ENCODE measurements around the gene CTAGE15. TPM values are rescaled to one million over a fixed set of nuclear protein-coding genes. Genes with fewer than 3 reads are reported as not detected.
"Not testable (repeated sequence)": the region's sequence is repeated elsewhere in the genome, so short reads cannot be mapped to it uniquely, and the experiment has no call there.

Gene CTAGE15
- total RNA-seq, 1 experiment from 2014 or later, result not detected

DNA sequence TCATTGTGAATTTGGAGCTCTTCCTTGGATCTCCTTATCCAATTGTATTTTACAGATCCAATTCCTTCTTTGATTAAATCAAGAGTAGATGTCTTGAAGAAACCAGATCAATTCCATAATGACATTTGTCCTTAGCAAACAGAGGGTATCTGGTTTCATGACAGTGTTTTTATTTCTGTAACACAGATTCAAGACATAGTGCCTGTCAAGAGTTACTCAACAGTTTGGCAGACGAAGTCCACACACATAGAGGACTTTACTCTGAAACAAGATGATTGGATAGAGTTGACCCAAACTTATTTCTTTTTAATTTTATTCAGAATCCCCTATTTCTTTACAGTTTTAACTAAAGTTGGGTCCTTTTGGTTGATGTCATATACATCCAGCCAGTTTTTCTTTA is 34.5 kb downstream of the CTAGE15 start:
- not testable (repeated sequence) for H3K36me3 ChIP-seq; DNase-seq; H3K27me3 ChIP-seq; H3K4me3 ChIP-seq; H3K27ac ChIP-seq; H3K4me1 ChIP-seq; H3K9me3 ChIP-seq (replicated peaks)

DNA sequence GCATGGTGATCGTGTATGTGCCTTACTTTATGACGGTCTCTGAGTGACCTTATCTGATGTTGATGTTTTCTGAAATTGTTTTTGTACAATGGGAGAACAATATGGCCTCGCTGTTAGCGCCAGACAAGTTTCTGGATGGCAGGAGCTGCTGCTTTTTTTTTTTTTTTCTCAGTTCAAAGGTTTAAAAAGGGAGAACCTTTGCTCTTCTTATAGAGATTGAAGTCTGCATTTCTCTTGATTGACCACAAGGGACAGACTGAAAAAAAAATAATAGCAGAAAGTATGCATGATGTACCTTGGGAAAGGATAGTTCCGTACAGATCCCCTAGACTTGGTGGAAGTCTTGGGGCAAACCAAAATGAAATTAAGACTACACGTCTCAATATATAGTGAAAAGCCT is 43.9 kb downstream of the CTAGE15 start:
- H3K4me1 ChIP-seq, H3K27me3 ChIP-seq: not testable (repeated sequence)
- peak in 1 of 2 experiments; percentile 1 for DNase-seq

DNA sequence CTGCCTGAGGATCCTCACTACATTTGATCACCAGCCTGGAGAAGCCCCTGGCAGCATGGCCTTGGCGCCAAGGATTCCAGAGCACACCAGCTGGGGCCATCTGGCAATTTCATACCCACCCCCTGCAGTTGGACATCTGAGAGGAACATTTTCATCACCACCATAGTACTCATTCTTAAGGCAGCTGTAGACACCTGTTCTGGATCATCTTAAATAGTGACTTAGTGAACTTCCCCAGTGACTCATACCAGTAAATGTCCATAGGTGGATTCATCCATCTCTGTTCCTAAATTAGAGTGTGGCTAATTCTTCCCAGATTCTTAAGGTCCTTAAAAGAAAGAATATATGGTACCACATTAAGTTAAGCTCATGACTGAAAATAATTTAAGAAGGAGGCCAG is 45.6 kb downstream of the CTAGE15 start:
- not testable (repeated sequence) for H3K4me1 ChIP-seq; H3K27me3 ChIP-seq; DNase-seq; H3K4me3 ChIP-seq; H3K27ac ChIP-seq; H3K9me3 ChIP-seq (replicated peaks); H3K36me3 ChIP-seq

More for the DNA sequence above, 43.9 kb downstream of the CTAGE15 start:
- H3K9me3 ChIP-seq (replicated peaks); H3K36me3 ChIP-seq; H3K27ac ChIP-seq; H3K4me3 ChIP-seq: not testable (repeated sequence)

DNA sequence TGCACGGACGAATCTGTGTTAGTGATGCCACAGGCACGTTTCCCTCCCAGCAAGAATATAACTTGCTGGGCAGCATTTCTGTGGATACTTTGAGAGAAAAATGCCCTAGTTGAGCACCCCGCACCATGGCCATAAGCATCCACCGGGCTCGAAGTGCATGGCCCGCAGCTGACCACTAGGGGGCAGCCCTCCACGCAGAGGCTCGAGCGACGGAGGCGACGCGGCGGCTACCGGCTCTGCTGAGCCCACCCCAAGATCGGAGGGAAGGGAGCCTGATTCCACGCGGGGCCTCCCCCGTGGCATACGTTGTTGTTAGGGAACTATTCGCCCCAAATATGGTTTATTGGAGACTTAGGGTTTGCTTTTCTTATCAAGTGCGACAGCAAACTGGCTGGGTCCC is 48.5 kb downstream of the CTAGE15 start:
- not testable (repeated sequence) for H3K36me3 ChIP-seq; H3K9me3 ChIP-seq (replicated peaks); H3K4me1 ChIP-seq; H3K27ac ChIP-seq; H3K27me3 ChIP-seq; H3K4me3 ChIP-seq; DNase-seq

DNA sequence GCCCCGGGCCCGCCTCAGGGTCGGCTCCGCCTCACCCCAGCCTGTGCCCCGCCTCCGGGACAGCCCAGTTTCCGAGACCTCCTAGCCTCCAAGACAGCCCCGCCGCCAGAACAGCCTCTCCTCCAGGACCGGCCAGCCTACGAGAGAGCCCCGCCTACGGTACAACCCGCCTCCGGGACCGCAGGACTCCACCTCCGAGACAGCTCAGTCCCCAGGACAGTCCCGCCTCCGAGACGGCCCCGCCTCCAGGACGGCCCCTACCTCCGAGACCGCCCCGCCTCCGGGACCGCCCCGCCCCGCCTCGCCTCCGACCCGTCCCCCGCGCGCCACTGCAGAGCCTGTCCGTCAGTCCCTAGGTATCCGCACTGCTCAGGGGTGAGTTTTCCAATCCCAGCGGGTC is 49.0 kb downstream of the CTAGE15 start, which contains the start of gene TCAF2:
TCAF2 (plus strand) TSS at position 329 of the 400 bp plus-strand sequence.
- not testable (repeated sequence) for H3K36me3 ChIP-seq, H3K4me3 ChIP-seq, DNase-seq

DNA sequence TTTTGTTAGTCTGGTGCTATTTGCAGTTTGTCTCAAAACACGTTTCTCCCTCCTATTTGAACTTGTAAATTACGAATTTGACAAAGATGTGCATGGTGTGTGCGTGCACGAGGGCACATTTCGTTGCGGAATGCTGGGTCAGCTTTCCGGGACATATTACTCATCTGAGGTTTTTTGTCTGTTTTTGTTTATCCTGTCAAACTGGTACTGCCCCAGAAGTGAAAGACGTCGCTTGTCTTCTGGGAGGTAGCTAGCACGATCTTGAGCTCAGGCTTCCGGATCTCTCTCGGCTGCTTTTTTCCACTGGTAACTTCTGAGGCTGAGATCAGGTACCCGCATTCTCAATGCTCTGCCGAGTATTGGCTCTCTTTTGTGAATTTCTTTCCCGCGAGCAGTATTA is 49.6 kb downstream of the CTAGE15 start:
- not testable (repeated sequence) for H3K27me3 ChIP-seq; H3K36me3 ChIP-seq; H3K27ac ChIP-seq; DNase-seq; H3K9me3 ChIP-seq (replicated peaks); H3K4me3 ChIP-seq; H3K4me1 ChIP-seq

More for the DNA sequence above, 49.0 kb downstream of the CTAGE15 start, which contains the start of gene TCAF2:
- not testable (repeated sequence) for H3K9me3 ChIP-seq (replicated peaks); H3K27ac ChIP-seq; H3K4me1 ChIP-seq; H3K27me3 ChIP-seq

DNA sequence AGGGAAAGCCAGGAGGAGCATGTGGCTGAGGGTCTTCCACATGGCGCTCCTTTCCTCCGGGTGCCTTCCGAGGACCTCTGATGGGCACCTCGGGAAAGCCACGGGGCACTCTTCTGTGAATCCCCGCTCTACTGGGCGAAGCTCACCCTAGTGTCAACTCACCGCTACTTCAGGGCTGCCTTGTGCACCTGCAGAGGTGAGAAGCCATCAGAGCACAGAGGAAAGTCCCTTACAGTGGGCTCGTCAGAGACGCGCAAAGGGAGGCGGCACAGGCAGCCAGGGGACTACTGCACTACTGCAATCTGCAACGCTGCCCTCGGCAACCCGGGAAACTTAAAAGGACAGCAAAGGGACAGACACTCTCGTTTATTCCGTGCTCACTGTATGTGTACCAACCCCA is 50.5 kb downstream of the CTAGE15 start:
- not testable (repeated sequence) for H3K27ac ChIP-seq; H3K27me3 ChIP-seq; H3K9me3 ChIP-seq (replicated peaks); H3K4me1 ChIP-seq; H3K36me3 ChIP-seq; DNase-seq; H3K4me3 ChIP-seq

Other genes starting within 250 kb of the CTAGE15 start
- 0.15 and 0.22 TPM in 2 replicates for gene FAM131B, start 209.1 kb upstream of the CTAGE15 start, total RNA-seq (2014; rRNA removed; shearing (Covaris generic))
- gene ZYX, start 190.5 kb upstream of the CTAGE15 start, total RNA-seq (2014; rRNA removed; shearing (Covaris generic)), result 34.6 and 35.9 TPM in 2 replicates
- 0.32 and 1.0 TPM in 2 replicates for gene EPHA1, start 162.9 kb upstream of the CTAGE15 start, total RNA-seq (2014; rRNA removed; shearing (Covaris generic))
- gene TAS2R60, start 128.3 kb upstream of the CTAGE15 start, total RNA-seq (2014; rRNA removed; shearing (Covaris generic)), result not detected in 2 replicates
- gene TAS2R41, start 93.9 kb upstream of the CTAGE15 start, total RNA-seq (2014; rRNA removed; shearing (Covaris generic)), result not detected in 2 replicates
- 0.28 and 0.51 TPM in 2 replicates for gene TCAF2, start 49.2 kb downstream of the CTAGE15 start, total RNA-seq (2014; rRNA removed; shearing (Covaris generic))
- gene CTAGE6, start 185.9 kb downstream of the CTAGE15 start, total RNA-seq (2014; rRNA removed; shearing (Covaris generic)), result not detected in 2 replicates

Data from SJCRH30 (cell line).